Measurements from ENCODE around the gene POLR2H. TPM values are rescaled to one million over a fixed set of nuclear protein-coding genes. Genes with fewer than 3 reads are reported as not detected.

Gene POLR2H
- total and polyA plus RNA-seq, 2 of the 4 experiments (the other 2 are of a cell fraction): 47.7 to 130 TPM

- Histone ChIP-seq H2BK120ac (ENCODE audit: low read depth, low read length) (0 out of 2 replicates have a peak overlapping the region, but pooled peaks have one; percentile 5), H4K5ac (ENCODE audit: low read depth, low read length) (peak overlapping the region; percentile 21; the same call in 1 of the 2 replicates), H3K23ac (ENCODE audit: low read depth, low read length) (peak overlapping the region; percentile 77), H3K36me3 (ENCODE audit: control insufficient read depth, insufficient read depth, low read length) (peaks cover 29% of the 10 kb centered on the region), H2AK5ac (ENCODE audit: low read depth, low read length) (peak overlapping the region; percentile 62; the same call in 1 of the 2 replicates), H3K9me1 (ENCODE audit: insufficient read depth, low read length) (peaks cover 25% of the 10 kb centered on the region), H3K27ac (ENCODE audit: insufficient read depth, low read length) (peak overlapping the region; percentile 99), H3K4ac (ENCODE audit: low read depth, low read length) (peak overlapping the region; percentile 97), H3K27me3 (ENCODE audit: control insufficient read depth, insufficient read depth, low read length) (no peaks in the 10 kb centered on the region), H2BK15ac (ENCODE audit: low read depth, low read length) (no peak overlapping the region), H3K9me3 (ENCODE audit: control insufficient read depth, insufficient read depth, low read length) (no peaks in the 10 kb centered on the region), H4K20me1 (ENCODE audit: insufficient read depth, low read length) (peaks cover 61% of the 10 kb centered on the region), H3K4me2 (ENCODE audit: low read depth, low read length) (peak overlapping the region; percentile 95), H4K8ac (ENCODE audit: low read depth in 2 of 2, low read length in 2 of 2) (peak overlapping the region in 1 of 2 experiments; percentile 14; a peak in 2 of 4 replicates), H2BK5ac (ENCODE audit: low read depth, low read length, poor library complexity, severe bottlenecking) (peak overlapping the region; percentile 99), H3K9ac (ENCODE audit: low read depth, low read length) (peak overlapping the region; percentile 98), H2AK9ac (replicated peaks; ENCODE audit: low read depth, low read length, poor library complexity) (peak overlapping the region; percentile 92), H3K4me1 (ENCODE audit: control insufficient read depth, insufficient read depth, low read length) (peaks cover 25% of the 10 kb centered on the region), H3K18ac (ENCODE audit: low read depth, low read length) (no peak overlapping the region), H3K56ac (ENCODE audit: extremely low read depth, insufficient read depth, low read length) (peak overlapping the region; percentile 72; the same call in 1 of the 2 replicates), H2BK20ac (ENCODE audit: low read depth, low read length) (no peak overlapping the region), H3K79me1 (ENCODE audit: low read depth in 1 of 2, low read length in 2 of 2) (peaks cover 7 to 39% of the 10 kb centered on the region in 2 experiments), H4K91ac (ENCODE audit: insufficient read depth, low read depth, low read length) (peak overlapping the region; percentile 97; the same call in 1 of the 2 replicates), H2AFZ (replicated peaks; ENCODE audit: low read length, poor library complexity) (peak overlapping the region; percentile 5), H3K14ac (replicated peaks; ENCODE audit: low read depth, low read length) (peak overlapping the region; percentile 7), H3K4me3 (ENCODE audit: insufficient read depth, low read depth, low read length) (peak overlapping the region; percentile 91)
- 49% methylated on average over 3 of the region's 16 CpGs; no CpG with 5 or more reads in 1 of the 2 experiments for WGBS, 2 experiments (ENCODE audit: extremely low coverage in 2 of 2, insufficient read length in 1 of 2)
- ATAC-seq (ENCODE audit: low read depth) (no peak), DNase-seq (peak; percentile 23)
- dilution Hi-C loops (cut with HindIII; ENCODE audit: low sequenced_read_pairs, unreplicated experiment): no loop called here
- POLR2A ChIA-PET (ENCODE audit: unreplicated experiment): interaction anchor here (0.9 to 1.5 kb wide), 2 partner anchors 22 to 51 kb away, joined by 4 to 5 read pairs; partner anchors contain the start of gene FAM131A
- BruUV-seq (replicated peaks): no TSS peak
- in situ Hi-C loops (cut with MboI; ENCODE audit: low sequenced_read_pairs): no loop called here
- CTCF ChIA-PET: no interaction called here
- TF ChIP-seq FOS (IDR thresholded peaks at IDR 0.05; ENCODE audit: low read depth, low read length): no peak
- no peak for TF ChIP-seq BHLHE40 (IDR thresholded peaks at IDR 0.05; ENCODE audit: low read depth, low read length)
- TF ChIP-seq CTCF (conservative IDR thresholded peaks at IDR 0.05; ENCODE audit: low read depth, low read length): no peak
- no peak for TF ChIP-seq MAZ (IDR thresholded peaks at IDR 0.05; ENCODE audit: borderline replicate concordance, low read depth, low read length)
- intact Hi-C loops (cut with micrococcal nuclease): loop anchor here (2.0 kb wide), 1 partner anchor 47 kb away; no protein-coding TSS in a partner anchor
Measured at GRCh38 chr3:184315871-184316661, 45.4 kb upstream of the POLR2H start.

All from IMR-90 (cell line).